ENCODE data around the gene PDS5B.

GRCh38 chr13:32555613-32556012 is 30.6 kb upstream of the PDS5B start:
- TF ChIP-seq CTCF (IDR thresholded peaks at IDR 0.05) (no peak), EZH2phosphoT487 (IDR thresholded peaks at IDR 0.05) (no peak)
